Gastrocnemius medialis (tissue), 4 donors: ENCODE measurements around the gene NID1. TPM values are rescaled to one million over a fixed set of nuclear protein-coding genes. Genes with fewer than 3 reads are reported as not detected.
"Not testable (repeated sequence)": the region's sequence is repeated elsewhere in the genome, so short reads cannot be mapped to it uniquely, and the experiment has no call there.

Experiments
- ATAC-seq, 2 donors: fragments of 150-250 bp; one replicate each; pipeline ENCODE4 v1.9.1; 2016
- DNase-seq, 2 donors: peaks; one replicate each; pipeline ENCODE4 v3.0.0-alpha.2; 2019
- H3K27ac ChIP-seq, 4 donors: fragments of 200-600 bp; sonication (generic); 1 replicate in 1 of 4; 2 replicates in 3 of 4; pipeline ENCODE4 v1.5.1; 2016 to 2018; ENCODE audit warnings: mild to moderate bottlenecking in 2 of 4, moderate library complexity in 1 of 4
- H3K27me3 ChIP-seq, 3 donors: fragments of 200-600 bp; sonication (generic) in 2 of 3; 1 replicate in 1 of 3; 2 replicates in 2 of 3; pipeline versions ENCODE4 v1.5.1 to v1.6.0; 2016 to 2019; ENCODE audit warnings: mild to moderate bottlenecking in 1 of 3, moderate library complexity in 1 of 3
- H3K36me3 ChIP-seq, 2 donors: fragments of 200-600 bp; sonication (generic) in 1 of 2; one replicate each; pipeline ENCODE4 v1.5.1; 2017 to 2018
- H3K4me1 ChIP-seq, 2 donors: fragments of 200-600 bp; sonication (generic) in 1 of 2; one replicate each; pipeline ENCODE4 v1.5.1; 2016 to 2017; ENCODE audit warnings: mild to moderate bottlenecking in 2 of 2
- H3K4me3 ChIP-seq, 4 donors: fragments of 200-600 bp; sonication (generic) in 3 of 4; 1 replicate in 1 of 4; 2 replicates in 3 of 4; pipeline ENCODE4 v1.5.1; 2016 to 2019; ENCODE audit warnings: mild to moderate bottlenecking in 2 of 4
- H3K9me3 ChIP-seq, 3 donors: fragments of 200-600 bp; sonication (generic) in 2 of 3; 1 replicate in 1 of 3; 2 replicates in 2 of 3; pipeline ENCODE4 v1.5.1; 2016 to 2019
- POLR2A ChIP-seq, 2 donors: fragments of 450-650 bp; IDR thresholded peaks; one replicate each; pipeline ENCODE4 v1.6.1; 2017; ENCODE audit warnings: antibody characterized with exemption in 2 of 2, mild to moderate bottlenecking in 2 of 2, moderate library complexity in 2 of 2
- in situ Hi-C, 4 donors: fragments of 200-750 bp; cut with MboI; loops; one replicate each; pipeline versions ENCODE4 v1.15.0 to v1.8.0; 2017; ENCODE audit warnings: low sequenced_read_pairs in 4 of 4
- intact Hi-C: fragments of 100-400 bp; cut with DNase I; formaldehyde crosslinking; loops from one replicate; pipeline ENCODE4 v1.15.1; 2023; ENCODE audit warnings: low total_unique reads
- total RNA-seq, 4 donors: library from RNA; depleted of rRNA; stranded (reverse); fragments of >200 nt; gene quantifications; one replicate each; pipeline versions ENCODE4 v1.1.0 to v1.2.3, GENCODE V29; 2016
- TF ChIP-seq, protein P1 (sequence below), 5 experiments: fragments of 450-650 bp in 3 of 5; fragments of 200-600 bp in 2 of 5; sonication (generic) in 2 of 5; IDR thresholded peaks in 4 of 5; conservative IDR thresholded peaks in 1 of 5; 1 replicate in 4 of 5; 2 replicates in 1 of 5; pipeline ENCODE4 v1.5.1; 2016 to 2019; ENCODE audit warnings: antibody characterized with exemption in 5 of 5, mild to moderate bottlenecking in 3 of 5, moderate library complexity in 3 of 5

The NID1 gene
- total RNA-seq, 4 donors from 2014 or later, result 33.7 to 79.0 (median 51.7) TPM

GRCh38 chr1:235932090-235932510 is 132.8 kb downstream of the NID1 start:
- Histone ChIP-seq H3K27ac (no peak overlapping the region), H3K36me3 (no peaks in the 10 kb centered on the region), H3K9me3 (no peaks in the 10 kb centered on the region), H3K27me3 (no peaks in the 10 kb centered on the region), H3K4me1 (no peaks in the 10 kb centered on the region), H3K4me3 (no peak overlapping the region)
- TF ChIP-seq, protein P1, sequence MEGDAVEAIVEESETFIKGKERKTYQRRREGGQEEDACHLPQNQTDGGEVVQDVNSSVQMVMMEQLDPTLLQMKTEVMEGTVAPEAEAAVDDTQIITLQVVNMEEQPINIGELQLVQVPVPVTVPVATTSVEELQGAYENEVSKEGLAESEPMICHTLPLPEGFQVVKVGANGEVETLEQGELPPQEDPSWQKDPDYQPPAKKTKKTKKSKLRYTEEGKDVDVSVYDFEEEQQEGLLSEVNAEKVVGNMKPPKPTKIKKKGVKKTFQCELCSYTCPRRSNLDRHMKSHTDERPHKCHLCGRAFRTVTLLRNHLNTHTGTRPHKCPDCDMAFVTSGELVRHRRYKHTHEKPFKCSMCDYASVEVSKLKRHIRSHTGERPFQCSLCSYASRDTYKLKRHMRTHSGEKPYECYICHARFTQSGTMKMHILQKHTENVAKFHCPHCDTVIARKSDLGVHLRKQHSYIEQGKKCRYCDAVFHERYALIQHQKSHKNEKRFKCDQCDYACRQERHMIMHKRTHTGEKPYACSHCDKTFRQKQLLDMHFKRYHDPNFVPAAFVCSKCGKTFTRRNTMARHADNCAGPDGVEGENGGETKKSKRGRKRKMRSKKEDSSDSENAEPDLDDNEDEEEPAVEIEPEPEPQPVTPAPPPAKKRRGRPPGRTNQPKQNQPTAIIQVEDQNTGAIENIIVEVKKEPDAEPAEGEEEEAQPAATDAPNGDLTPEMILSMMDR (IDR thresholded peaks at IDR 0.05 in 4 of 5, conservative IDR thresholded peaks at IDR 0.05 in 1 of 5), result no peak
- no peak for TF ChIP-seq POLR2A (IDR thresholded peaks at IDR 0.05)
- ATAC-seq, result no peak
- intact Hi-C loops (no loop called here), in situ Hi-C loops (no loop called here)
- no peak for DNase-seq

DNA sequence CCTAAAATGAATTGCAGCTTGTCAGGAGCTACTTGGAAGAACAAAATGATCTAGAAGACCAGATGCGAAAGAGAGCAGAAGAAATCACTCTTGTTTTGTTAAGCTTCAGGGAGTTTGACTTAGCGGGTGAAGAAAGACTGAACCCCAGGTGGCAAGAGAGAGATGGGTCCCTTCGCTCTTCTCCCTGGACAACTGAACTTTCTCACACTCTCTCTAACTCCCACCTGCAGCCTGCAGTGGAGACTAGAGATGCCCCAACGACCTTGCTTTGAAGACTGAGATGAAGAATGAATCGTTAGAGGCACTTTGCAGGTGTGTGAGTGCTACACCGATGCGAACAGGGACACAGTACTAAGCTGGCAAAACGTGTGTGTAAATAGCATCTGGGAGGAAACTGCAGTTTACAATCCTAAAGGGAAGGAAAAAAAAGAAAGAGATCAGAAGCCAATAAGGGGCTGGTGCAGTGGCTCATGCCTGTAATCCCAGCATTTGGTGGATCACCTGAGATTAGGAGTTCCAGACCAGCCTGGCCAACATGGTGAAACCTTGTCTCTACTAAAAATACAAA is 133.6 kb downstream of the NID1 start:
- TF ChIP-seq, protein P1 (IDR thresholded peaks at IDR 0.05 in 4 of 5, conservative IDR thresholded peaks at IDR 0.05 in 1 of 5), result no peak
- TF ChIP-seq POLR2A (IDR thresholded peaks at IDR 0.05), result no peak
- DNase-seq (no peak), ATAC-seq (no peak)
- in situ Hi-C loops, result no loop called here
- Histone ChIP-seq H3K9me3 (no peaks in the 10 kb centered on the region), H3K4me3 (no peak overlapping the region), H3K27me3 (no peaks in the 10 kb centered on the region), H3K36me3 (no peaks in the 10 kb centered on the region), H3K27ac (no peak overlapping the region), H3K4me1 (no peaks in the 10 kb centered on the region)
- intact Hi-C loops, result no loop called here

DNA sequence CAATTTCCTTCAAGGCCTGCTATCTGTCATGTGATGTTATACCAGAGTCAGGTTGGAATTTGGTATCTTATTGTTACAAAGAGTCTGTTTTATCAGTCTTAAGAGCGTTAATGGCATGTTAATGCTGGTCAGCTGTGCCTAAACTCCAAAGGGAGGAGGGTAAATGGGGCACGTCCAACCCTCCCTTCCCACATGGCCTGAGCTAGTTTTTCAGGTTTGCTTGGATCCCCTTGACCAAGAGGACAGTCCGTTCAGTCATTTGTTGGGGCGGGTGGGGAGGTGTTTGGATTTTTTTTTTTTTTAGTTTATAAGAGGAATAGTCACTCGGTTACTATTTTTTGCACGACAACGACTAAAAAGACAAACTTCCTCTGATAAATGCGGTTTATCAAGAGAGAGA is 134.3 kb downstream of the NID1 start:
- no peaks in the 10 kb centered on the region for H3K9me3 ChIP-seq
- H3K36me3 ChIP-seq, result no peaks in the 10 kb centered on the region
- ATAC-seq (no peak), DNase-seq (no peak)
- no peak for TF ChIP-seq POLR2A (IDR thresholded peaks at IDR 0.05)
- TF ChIP-seq, protein P1 (IDR thresholded peaks at IDR 0.05 in 4 of 5, conservative IDR thresholded peaks at IDR 0.05 in 1 of 5), result no peak
- H3K27ac ChIP-seq, result no peak overlapping the region
- intact Hi-C loops (no loop called here), in situ Hi-C loops (no loop called here)
- no peak overlapping the region for H3K4me3 ChIP-seq
- no peaks in the 10 kb centered on the region for H3K27me3 ChIP-seq
- no peaks in the 10 kb centered on the region for H3K4me1 ChIP-seq

GRCh38 chr1:235929216-235929615 is 135.7 kb downstream of the NID1 start:
- Histone ChIP-seq H3K27ac (no peak overlapping the region), H3K4me3 (no peak overlapping the region), H3K9me3 (no peaks in the 10 kb centered on the region), H3K27me3 (no peaks in the 10 kb centered on the region), H3K36me3 (no peaks in the 10 kb centered on the region), H3K4me1 (no peaks in the 10 kb centered on the region)
- intact Hi-C loops, result no loop called here
- ATAC-seq, result no peak
- in situ Hi-C loops, result no loop called here
- TF ChIP-seq, protein P1 (IDR thresholded peaks at IDR 0.05 in 4 of 5, conservative IDR thresholded peaks at IDR 0.05 in 1 of 5), result no peak
- no peak for TF ChIP-seq POLR2A (IDR thresholded peaks at IDR 0.05)
- DNase-seq, result no peak

DNA sequence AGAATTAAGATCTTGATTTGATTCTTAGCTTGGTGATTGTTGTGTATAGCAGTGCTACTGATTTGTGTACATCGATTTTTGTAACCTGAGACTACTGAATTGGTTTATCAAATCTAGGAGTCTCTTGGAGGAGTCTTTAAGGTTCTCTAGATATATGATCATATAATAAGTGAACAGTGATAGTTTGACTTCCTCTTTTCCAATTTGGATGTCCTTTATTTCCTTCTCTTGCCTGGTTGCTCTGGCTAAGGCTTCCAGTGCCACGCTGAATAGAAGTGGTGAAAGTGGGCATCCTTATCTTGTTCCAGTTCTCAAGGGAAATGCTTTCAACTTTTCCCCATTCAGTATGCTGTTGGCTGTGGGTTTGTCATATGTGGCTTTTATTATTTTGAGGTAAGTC is 136.7 kb downstream of the NID1 start:
- ATAC-seq (no peak), DNase-seq (no peak)
- Histone ChIP-seq H3K36me3 (no peaks in the 10 kb centered on the region), H3K27ac (no peak overlapping the region), H3K9me3 (no peaks in the 10 kb centered on the region), H3K4me1 (no peaks in the 10 kb centered on the region), H3K4me3 (no peak overlapping the region), H3K27me3 (no peaks in the 10 kb centered on the region)
- TF ChIP-seq POLR2A (IDR thresholded peaks at IDR 0.05), result no peak
- TF ChIP-seq, protein P1 (IDR thresholded peaks at IDR 0.05 in 4 of 5, conservative IDR thresholded peaks at IDR 0.05 in 1 of 5), result no peak
- in situ Hi-C loops (no loop called here), intact Hi-C loops (no loop called here)

- intact Hi-C loops, H3K27me3 ChIP-seq, H3K36me3 ChIP-seq, ATAC-seq, H3K4me1 ChIP-seq, in situ Hi-C loops, H3K27ac ChIP-seq, H3K4me3 ChIP-seq, DNase-seq, H3K9me3 ChIP-seq: not testable (repeated sequence)
Observed at GRCh38 chr1:235927551-235927950, 137.3 kb downstream of the NID1 start.
